Measurements from ENCODE around the gene F8.

GRCh38 chrX:155000841-155001240 lies 21.7 kb downstream of the F8 start:
- TF ChIP-seq CTCF (IDR thresholded peaks at IDR 0.05) (no peak), POLR2A (IDR thresholded peaks at IDR 0.05) (no peak)
